Activated T-cell treated with anti-CD3 and anti-CD28 coated beads, Interleukin-2, amount 50 U/mL, for 72 hours (primary cell): ENCODE measurements around the gene ZNF605. TPM values are rescaled to one million over a fixed set of nuclear protein-coding genes. Genes with fewer than 3 reads are reported as not detected.
"Not testable (repeated sequence)": the region's sequence is repeated elsewhere in the genome, so short reads cannot be mapped to it uniquely, and the experiment has no call there.

ENCODE experiments used
- ATAC-seq, 2 donors: fragments of 150-1000 bp; cut with Tn5 transposase; replicated peaks in 1 of 2; 2 replicates each; pipeline ENCODE4 v1.10.0; 2021; ENCODE audit warnings: moderate library complexity in 2 of 2, mild to moderate bottlenecking in 1 of 2
- DNase-seq, 2 donors: peaks; one replicate each; pipeline ENCODE4 v3.0.0; 2021 to 2022; ENCODE audit warnings: mixed read lengths in 1 of 2
- H3K27ac Mint-ChIP-seq: one replicate; pipeline ENCODE4 v1.8.0; 2022; ENCODE audit warnings: mild to moderate bottlenecking, moderate library complexity, mixed read lengths
- H3K27me3 Mint-ChIP-seq: one replicate; pipeline ENCODE4 v1.8.0; 2022; ENCODE audit warnings: low read depth, mixed read lengths
- H3K36me3 Mint-ChIP-seq, 2 donors: one replicate each; pipeline ENCODE4 v1.8.0; 2022; ENCODE audit warnings: mixed read lengths in 2 of 2, mild to moderate bottlenecking in 1 of 2; ENCODE audit not compliant: insufficient read depth in 2 of 2
- H3K4me1 Mint-ChIP-seq: one replicate; pipeline ENCODE4 v1.8.0; 2022; ENCODE audit warnings: low read depth, mixed read lengths
- H3K4me3 Mint-ChIP-seq, 2 donors: one replicate each; pipeline ENCODE4 v1.8.0; 2022; ENCODE audit warnings: mild to moderate bottlenecking in 2 of 2, mixed read lengths in 2 of 2, moderate library complexity in 2 of 2
- H3K9me3 Mint-ChIP-seq, 2 donors: one replicate each; pipeline ENCODE4 v1.8.0; 2022; ENCODE audit warnings: mixed read lengths in 2 of 2
- total RNA-seq, 2 donors: library from RNA; stranded (reverse); gene quantifications; one replicate each; pipeline ENCODE4 v1.2.3, GENCODE V29; 2022

The ZNF605 gene
- total RNA-seq: 1 to 10 TPM; 6.8 to 8.7 TPM

- ATAC-seq: peak; percentile 93
- H3K27me3 Mint-ChIP-seq: no peaks in the 10 kb centered on the region
- H3K9me3 Mint-ChIP-seq: peaks cover 10% of the 10 kb centered on the region in 2 donors
- peak within 1 kb of the TSS; percentile 72 for H3K27ac Mint-ChIP-seq
- peaks cover 14 to 37% of the 10 kb centered on the region in 2 donors for H3K36me3 Mint-ChIP-seq
- peak; percentile 89 to 90 for DNase-seq
- H3K4me3 Mint-ChIP-seq: peak within 1 kb of the TSS; percentile 95 to 96
- peaks cover 19% of the 10 kb centered on the region for H3K4me1 Mint-ChIP-seq
Observed at GRCh38 chr12:132956011-132956788, at the start of gene ZNF605. Gene ZNF605, minus strand, starts transcription at chr12:132956306. Its CDS starts 10,671 bp downstream, at chr12:132945635.

- H3K9me3 Mint-ChIP-seq: peaks cover 26 to 33% of the 10 kb centered on the region in 2 donors
- H3K27ac Mint-ChIP-seq: no peak overlapping the region
- H3K27me3 Mint-ChIP-seq: no peaks in the 10 kb centered on the region
- ATAC-seq (no peak), DNase-seq (no peak)
- H3K4me3 Mint-ChIP-seq: no peak overlapping the region
- peaks cover 51 to 75% of the 10 kb centered on the region in 2 donors for H3K36me3 Mint-ChIP-seq
- peaks cover 8% of the 10 kb centered on the region for H3K4me1 Mint-ChIP-seq
Observed at GRCh38 chr12:132998741-132999140, 42.6 kb upstream of the ZNF605 start.

DNA sequence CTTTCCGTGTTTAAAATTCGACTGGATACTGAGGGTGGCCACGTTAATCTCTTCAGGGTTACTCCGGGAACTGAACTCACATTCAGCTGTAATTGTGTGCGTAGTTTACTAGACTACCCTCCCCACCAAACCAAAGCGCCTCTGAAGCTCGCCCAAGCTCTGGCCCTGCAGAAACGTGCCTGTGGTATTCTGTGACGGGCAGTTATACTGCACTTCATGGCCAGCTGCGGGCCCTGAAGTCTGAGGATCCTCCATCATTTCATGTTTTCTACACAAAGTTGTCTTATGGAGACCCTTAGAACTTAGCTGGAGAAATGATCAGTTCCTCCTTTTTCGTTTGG is 30.7 kb upstream of the ZNF605 start:
- Mint-ChIP-seq H3K27me3 (peaks cover 5% of the 10 kb centered on the region), H3K27ac (peak overlapping the region; percentile 78), H3K4me3 (peak overlapping the region; percentile 89 to 96), H3K4me1 (peaks cover 32% of the 10 kb centered on the region), H3K36me3 (peaks cover 28 to 57% of the 10 kb centered on the region in 2 donors), H3K9me3 (peaks cover 14 to 25% of the 10 kb centered on the region in 2 donors)
- DNase-seq (no peak), ATAC-seq (no peak)

GRCh38 chr12:132986001-132986884 is 30.1 kb upstream of the ZNF605 start, which contains the start of gene ZNF26:
Gene ZNF26, plus strand, starts transcription at chr12:132986367. Its CDS starts 474 bp downstream, at chr12:132986841.
- Mint-ChIP-seq H3K4me3 (peak within 1 kb of the TSS; percentile 89 to 96), H3K36me3 (peaks cover 27 to 50% of the 10 kb centered on the region in 2 donors), H3K4me1 (peaks cover 32% of the 10 kb centered on the region), H3K27me3 (peaks cover 5% of the 10 kb centered on the region), H3K27ac (peak within 1 kb of the TSS; percentile 95), H3K9me3 (peaks cover 14 to 25% of the 10 kb centered on the region in 2 donors)
- ATAC-seq (peak; percentile 98), DNase-seq (peak; percentile 87 to 90)

DNA sequence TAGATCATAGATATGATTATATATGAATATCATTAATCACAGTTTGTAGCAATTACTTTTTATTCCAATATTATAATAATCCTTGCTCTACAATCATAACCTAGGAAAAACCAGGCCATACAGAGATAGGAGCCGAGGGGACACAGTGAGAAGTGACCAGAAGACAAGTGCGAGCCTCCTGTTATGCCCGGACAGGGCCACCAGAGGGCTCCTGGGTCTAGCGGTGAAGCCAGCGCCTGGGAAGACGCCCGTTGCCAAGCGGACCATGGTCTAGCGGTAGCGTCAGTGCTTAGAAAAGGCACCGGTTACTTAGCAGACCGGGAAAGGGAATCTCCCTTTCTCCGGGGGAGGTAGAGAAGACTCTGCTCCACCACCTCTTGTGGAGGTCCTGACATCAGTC is 20.8 kb upstream of the ZNF605 start:
- not testable (repeated sequence) for H3K4me3 Mint-ChIP-seq, H3K4me1 Mint-ChIP-seq, H3K27ac Mint-ChIP-seq, ATAC-seq, H3K27me3 Mint-ChIP-seq
- peaks cover 16 to 21% of the 10 kb centered on the region in 2 donors for H3K9me3 Mint-ChIP-seq
- DNase-seq: peak; percentile 53 to 56
- H3K36me3 Mint-ChIP-seq: peaks cover 17 to 18% of the 10 kb centered on the region in 2 donors

- H3K9me3 Mint-ChIP-seq: peaks cover 14 to 15% of the 10 kb centered on the region in 2 donors
- H3K36me3 Mint-ChIP-seq: peaks cover 17 to 18% of the 10 kb centered on the region in 2 donors
- H3K4me1 Mint-ChIP-seq: no peaks in the 10 kb centered on the region
- no peak overlapping the region for H3K4me3 Mint-ChIP-seq
- DNase-seq (no peak), ATAC-seq (no peak)
- H3K27me3 Mint-ChIP-seq: no peaks in the 10 kb centered on the region
- H3K27ac Mint-ChIP-seq: no peak overlapping the region
Observed at GRCh38 chr12:132972374-132972773, 16.3 kb upstream of the ZNF605 start.

GRCh38 chr12:132967736-132968135 is 11.6 kb upstream of the ZNF605 start:
- DNase-seq: no peak
- Mint-ChIP-seq H3K4me3 (no peak overlapping the region), H3K36me3 (peaks cover 9 to 30% of the 10 kb centered on the region in 2 donors), H3K27me3 (no peaks in the 10 kb centered on the region), H3K4me1 (no peaks in the 10 kb centered on the region), H3K9me3 (peaks cover 7 to 9% of the 10 kb centered on the region in 2 donors), H3K27ac (no peak overlapping the region)
- ATAC-seq: no peak

GRCh38 chr12:132966676-132967415 is 10.7 kb upstream of the ZNF605 start:
- no peak for DNase-seq
- no peaks in the 10 kb centered on the region for H3K27me3 Mint-ChIP-seq
- H3K4me1 Mint-ChIP-seq: no peaks in the 10 kb centered on the region
- ATAC-seq: no peak
- H3K27ac Mint-ChIP-seq: no peak overlapping the region
- H3K4me3 Mint-ChIP-seq: no peak overlapping the region
- peaks cover 4 to 6% of the 10 kb centered on the region in 2 donors for H3K9me3 Mint-ChIP-seq
- peaks cover 7 to 26% of the 10 kb centered on the region in 2 donors for H3K36me3 Mint-ChIP-seq

DNA sequence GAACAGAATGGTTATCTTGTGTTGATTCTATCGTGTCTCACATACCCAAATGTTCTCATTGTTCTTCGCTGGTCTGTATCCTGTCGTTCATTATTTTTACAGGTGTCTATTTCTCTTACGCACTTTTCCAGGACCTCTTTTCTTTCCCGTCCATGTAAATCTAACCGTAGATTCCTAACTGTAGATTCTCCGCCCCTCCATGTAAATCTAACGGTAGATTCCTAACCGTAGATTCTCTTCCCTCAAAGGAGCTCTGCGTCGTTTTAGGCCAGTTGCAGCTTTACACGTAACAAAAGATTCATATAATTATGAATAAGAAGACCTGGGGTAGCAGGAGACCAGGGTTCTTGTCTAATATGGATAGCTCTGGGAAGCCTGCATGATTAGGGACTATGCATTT is 9.7 kb upstream of the ZNF605 start:
- Mint-ChIP-seq H3K27ac (no peak overlapping the region), H3K36me3 (peaks cover 7 to 31% of the 10 kb centered on the region in 2 donors), H3K4me3 (no peak overlapping the region), H3K9me3 (peaks cover 4 to 6% of the 10 kb centered on the region in 2 donors), H3K4me1 (no peaks in the 10 kb centered on the region), H3K27me3 (no peaks in the 10 kb centered on the region)
- ATAC-seq (no peak), DNase-seq (no peak)

GRCh38 chr12:132963947-132964346 is 7.8 kb upstream of the ZNF605 start:
- DNase-seq: peak; percentile 24 to 29

GRCh38 chr12:132961790-132962189 is 5.7 kb upstream of the ZNF605 start:
- H3K4me3 Mint-ChIP-seq: not testable (repeated sequence)

More at GRCh38 chr12:132963947-132964346, 7.8 kb upstream of the ZNF605 start:
- not testable (repeated sequence) for H3K27ac Mint-ChIP-seq, H3K27me3 Mint-ChIP-seq, H3K9me3 Mint-ChIP-seq, H3K4me3 Mint-ChIP-seq, ATAC-seq, H3K4me1 Mint-ChIP-seq
- H3K36me3 Mint-ChIP-seq: peaks cover 4 to 30% of the 10 kb centered on the region in 2 donors

More at GRCh38 chr12:132961790-132962189, 5.7 kb upstream of the ZNF605 start:
- not testable (repeated sequence) for H3K9me3 Mint-ChIP-seq, H3K4me1 Mint-ChIP-seq, ATAC-seq, H3K27ac Mint-ChIP-seq, DNase-seq, H3K27me3 Mint-ChIP-seq
- peaks cover 3 to 31% of the 10 kb centered on the region in 2 donors for H3K36me3 Mint-ChIP-seq
